Hematopoietic multipotent progenitor cell treated with erythropoietin and hydrocortisone succinate and interleukin-3 and kit ligand, for 4 days (in vitro differentiated cells): ENCODE measurements around the gene TTYH3.
A peak's percentile ranks its signal among the peaks of the same experiment; 100 is the strongest.

Source experiments
- DNase-seq: peaks from one replicate; pipeline ENCODE4 v3.0.0-alpha.2; 2015

TTYH3 gene

DNA sequence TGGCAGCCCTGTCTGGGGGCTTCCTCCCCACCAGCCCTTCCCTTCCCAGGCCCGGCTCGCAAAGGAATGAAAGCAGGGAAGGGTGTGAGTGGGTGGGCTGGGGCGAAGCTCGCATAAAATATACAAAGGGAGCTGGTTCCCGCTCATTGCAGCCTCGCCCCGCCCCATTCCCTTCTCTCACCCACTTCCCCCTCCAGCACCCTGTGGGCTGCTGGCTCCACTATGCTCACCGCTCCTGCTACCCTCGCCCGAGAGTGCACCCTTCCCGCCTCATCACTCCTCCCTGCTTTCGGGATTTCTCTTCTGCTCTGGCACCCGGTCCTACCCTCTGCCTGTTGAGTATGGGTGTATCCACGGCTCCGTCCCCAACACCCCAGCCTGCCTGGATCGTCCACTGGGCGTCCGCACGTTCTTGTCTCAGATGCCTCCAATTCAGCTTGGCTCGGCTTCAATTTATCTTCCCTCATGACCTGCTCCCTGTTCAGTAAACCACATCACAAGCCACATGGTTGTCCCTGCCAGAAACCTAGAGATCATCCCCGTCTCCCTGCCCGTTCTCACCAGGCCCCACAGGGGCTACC, 14.4 kb upstream of the TTYH3 start:
- DNase-seq, result no peak

DNA sequence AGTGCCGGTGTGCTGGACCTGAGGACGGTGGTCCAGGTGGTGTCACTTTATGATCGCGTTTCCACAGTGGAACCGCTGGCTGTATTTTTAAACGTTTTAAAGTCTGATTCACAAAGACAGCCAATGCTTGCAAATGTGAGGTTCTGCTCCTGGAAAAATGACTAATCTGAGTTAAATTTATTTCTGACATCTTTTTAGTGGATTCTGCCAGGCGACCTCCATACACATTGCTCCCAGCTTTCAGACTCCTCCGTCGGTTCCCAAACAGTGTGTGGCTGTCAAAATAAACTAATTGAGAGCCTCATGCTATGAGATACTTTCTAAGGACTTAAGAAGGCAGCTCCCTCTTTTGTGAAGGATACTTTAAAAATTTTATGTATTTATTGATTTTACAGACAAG, 12.7 kb upstream of the TTYH3 start:
- no peak for DNase-seq

DNA sequence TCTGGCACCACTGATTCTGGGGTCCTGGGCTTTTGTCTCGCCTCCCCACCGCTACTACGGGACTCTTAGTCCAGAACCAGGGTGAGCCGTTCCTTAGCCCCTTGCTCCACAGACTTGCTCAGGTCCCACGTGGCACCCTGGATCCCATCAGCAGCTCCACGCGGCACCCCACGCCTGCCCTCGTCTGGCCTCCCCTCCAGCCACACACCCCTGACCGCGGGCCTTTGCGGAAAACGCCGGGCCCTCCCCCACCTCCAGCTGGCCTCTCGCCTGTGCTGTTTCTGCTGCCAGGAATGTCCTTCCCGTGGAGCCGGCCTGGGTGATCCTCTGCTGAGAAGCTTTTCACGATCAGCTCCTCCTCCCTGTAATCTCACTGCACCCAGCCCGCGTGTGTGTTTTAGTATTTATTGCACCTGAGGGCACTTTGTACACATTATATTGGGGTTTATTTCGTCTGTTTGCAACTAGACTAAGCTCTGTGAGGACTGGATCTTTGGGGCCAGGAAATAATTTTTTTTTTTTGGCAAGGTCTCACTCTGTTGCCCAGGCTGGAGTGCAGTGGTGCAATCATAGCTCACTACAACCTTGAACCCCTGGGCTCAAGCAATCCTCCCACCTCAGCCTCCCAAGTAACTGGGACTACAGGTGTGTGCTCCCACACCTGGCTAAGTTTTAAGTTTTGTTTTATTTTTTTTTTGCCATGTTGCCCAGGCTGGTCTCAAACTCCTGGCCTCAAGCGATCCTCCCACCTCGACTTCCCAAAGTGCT, 10.5 kb upstream of the TTYH3 start:
- no peak for DNase-seq

DNA sequence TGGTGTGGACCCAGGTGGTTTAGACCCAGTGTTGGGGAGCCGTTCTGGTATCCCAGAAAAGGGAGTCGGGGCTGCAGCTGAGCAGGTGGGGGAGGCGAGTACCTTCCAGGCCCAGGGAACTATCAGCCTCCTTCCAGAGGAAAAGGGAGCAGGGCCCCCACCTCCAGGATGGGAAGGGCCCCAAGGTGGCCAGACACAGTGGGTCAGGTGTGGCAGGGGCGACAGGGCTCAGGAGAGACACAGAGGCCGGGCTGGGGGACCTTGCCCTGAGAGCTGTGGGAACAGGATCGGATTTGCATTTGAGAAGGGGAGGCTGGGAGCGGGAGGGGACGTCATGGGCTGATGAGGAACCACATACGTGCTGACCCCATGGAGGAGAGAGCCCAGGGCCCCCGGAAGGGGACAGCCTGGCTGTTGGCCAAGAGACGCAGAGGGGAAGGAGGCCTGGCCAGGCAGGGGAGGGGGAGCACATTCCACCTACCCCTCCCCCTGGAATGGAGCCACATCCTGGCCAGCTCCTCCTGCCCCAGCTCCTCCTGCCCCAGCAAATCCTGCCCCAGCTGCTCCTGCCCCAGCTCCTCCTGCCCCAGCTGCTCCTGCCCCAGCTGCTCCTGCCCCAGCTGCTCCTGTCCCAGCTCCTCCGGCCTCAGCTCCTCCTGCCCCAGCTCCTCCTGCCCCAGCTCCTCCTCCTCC, 9.7 kb upstream of the TTYH3 start:
- DNase-seq, result no peak

DNA sequence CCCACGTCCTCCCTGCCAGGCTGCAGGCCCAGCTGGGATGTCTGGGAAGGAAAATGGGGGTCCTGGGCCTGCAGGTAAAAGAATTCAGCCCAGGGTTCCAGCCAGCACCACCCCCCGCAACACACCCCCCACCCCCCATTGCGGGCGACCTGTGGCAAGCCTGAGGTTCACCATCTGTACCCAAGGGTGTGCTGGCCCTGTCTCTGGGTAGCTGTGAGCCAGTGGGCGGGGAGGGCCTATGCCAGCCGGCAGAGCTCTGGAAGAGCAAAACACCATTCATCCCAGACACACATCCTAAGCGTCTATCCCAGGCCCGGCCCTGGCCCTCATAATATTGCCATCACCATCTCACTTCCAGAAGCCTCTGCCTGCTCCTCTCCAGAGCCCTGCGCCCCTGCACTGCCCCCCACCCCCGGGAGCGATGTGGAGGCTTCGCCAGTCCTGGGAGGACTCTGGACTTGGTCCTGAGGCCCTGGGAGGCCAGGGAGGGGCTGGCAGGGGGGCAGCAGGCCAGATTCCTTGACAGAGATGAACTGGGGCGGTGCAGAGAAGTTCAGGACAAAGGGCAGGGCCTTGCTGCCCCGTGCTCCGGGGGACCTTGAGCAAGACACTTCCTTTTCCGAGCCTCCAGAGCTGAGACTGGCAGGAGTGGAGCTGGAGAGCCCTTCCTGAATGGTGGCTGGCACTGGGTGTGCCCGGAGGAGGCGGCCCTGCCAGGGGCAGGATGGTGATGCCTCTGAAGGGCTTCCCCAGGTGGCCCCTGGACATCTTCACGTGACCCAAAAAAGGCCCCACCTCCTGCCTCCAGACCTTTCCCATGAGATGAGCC, 8.7 kb upstream of the TTYH3 start:
- no peak for DNase-seq

DNA sequence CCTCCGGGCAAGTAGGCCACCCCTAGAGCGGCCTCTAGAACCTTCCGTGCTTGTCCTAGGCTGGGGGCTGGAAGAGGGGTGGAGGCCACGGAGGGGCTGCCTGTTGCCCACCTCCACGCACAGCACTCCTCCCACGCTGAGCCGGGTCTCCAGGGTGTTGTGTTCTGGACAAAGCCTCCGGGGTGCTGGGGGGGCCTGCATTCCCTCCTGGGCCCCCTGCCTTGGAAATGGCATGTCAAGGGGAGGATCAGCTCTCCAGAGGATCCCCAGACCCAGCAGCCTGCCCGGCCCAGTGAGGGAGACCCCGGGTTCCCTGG, 8.1 kb upstream of the TTYH3 start:
- no peak for DNase-seq

DNA sequence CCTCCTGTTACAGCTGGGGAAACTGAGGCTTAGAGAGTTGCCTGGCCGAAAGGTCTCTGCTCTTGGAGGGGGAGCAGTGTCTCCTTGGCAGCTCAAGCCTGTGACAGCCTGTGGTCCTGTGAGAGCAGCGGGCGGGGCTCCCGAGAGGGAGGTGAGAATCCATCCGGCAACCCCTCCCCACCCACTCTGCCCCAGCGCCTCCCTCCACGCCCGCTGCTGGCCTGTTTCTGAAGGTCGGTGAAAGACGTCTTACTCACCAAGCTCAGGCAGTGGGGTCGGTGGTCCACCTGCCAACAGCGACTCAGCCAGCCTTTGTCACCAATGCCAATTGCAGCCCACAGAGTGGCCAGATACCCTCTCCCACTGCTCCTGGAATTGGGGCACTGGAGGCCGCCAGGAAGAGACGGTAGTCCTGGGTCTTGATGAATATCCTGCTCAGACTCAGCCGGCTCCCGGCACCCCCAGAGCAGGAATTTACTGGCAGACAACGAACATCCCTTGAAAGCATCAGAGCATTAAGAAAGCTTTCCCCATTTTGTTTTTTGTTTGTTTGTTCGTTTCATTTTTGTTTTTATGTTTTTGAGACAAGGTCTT, 7.4 kb upstream of the TTYH3 start:
- no peak for DNase-seq

DNA sequence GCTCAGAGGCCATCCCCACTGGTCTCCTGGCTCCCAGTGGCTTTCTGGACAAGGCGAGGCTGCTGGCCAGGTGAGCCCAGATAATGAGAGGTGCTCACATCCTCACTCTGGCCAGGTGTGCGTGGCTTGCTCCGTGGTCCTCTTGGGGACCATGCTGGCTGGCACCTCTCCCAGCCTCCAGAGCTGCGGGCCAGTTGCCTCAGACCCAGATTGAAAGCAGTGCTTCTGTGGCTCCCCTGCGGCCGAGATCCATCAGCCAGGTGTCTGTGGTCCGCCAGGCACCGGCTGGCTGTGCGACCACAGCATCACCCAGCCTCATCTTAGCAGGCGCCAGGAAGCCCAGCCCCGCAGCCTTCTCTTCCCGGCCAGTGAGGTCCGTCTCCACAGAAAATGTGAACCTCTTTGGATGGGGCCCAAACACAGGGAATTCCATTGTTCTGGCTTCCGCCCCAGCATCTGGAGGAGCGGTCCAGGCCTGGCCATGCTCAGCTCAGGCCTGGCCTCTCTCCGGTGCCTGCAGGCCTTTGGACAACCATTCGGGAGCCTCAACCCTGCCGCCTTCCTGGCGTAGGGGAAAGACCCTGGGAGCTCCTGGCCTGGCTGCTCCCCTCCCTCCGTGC, 5.2 kb upstream of the TTYH3 start:
- DNase-seq, result no peak

DNA sequence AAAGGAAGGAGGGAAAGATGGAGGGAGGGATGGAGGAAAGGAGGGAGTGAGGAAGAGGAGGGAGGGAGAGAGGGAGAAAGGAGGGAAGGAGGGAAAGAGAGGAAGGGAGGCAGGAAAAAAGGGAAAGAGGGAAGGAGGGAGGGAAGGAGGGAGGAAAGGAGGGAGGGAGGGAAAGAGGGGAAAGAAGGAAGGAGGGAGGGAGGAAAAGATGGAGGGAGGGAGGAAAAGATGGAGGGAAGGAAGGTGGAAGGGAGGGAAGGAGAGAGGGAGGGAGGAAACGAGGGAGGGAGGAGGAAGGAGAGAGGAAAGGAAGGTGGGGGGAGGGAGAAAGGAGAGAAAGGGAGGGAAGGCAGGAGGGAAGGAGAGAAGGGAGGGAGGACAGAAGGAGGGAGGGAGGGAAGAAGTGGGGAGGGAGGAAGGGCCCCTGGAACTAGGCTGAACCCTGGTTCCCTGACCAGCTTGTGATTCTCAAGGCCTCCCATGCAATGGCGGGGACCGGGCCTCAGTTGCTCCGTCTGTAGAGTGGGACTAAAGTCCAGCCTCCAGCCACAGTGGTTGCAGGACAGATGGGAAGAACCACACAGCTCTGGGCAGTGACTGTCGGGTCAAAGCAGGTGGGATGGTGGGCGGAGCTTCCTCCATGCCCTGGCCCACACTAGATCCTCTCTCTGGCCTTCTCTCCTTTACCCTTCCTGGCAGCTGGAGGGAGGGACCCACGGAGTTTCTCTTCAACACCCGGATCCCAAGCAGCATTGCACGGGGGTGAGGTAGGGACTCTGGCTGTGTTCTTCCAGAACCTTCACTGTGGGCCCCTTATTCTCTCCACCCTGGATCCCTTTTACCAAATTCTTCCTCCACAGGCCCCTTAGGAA, 4.3 kb upstream of the TTYH3 start:
- DNase-seq, result no peak

DNA sequence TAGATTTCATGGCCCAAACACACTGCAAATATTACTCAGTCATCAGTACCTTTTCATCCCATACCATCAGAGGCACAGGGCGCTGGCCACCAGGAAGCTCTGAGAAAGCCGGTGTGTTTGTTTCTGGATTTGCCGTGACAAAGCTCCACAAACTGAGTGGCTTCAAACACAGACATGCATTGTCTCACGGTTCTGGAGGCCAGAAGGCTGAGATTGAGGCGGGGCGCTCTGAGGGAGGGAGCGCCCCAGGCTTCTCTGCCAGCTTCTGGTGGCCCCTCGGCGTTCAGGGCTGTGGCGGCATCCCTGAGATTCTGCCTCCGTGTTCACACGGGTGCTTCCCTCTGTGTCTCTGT, 3.7 kb upstream of the TTYH3 start:
- no peak for DNase-seq

DNA sequence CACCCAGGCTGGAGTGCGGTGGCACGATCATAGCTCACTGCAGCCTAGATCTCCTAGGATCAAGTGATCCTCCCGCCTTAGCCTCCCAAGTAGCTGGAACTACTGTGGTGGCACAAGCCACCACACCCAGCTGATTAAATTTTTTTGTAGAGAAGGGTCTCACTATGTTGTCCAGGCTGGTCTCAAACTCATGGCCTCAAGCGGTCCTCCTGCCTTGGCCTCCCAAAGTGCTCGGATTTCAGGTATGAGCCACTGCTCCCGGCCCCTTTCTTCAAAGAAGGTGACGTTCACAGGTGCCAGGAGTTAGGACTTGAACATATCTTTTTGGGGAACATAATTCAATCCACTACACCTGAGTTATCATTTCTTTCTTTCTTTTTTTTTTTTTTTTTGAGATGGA, 2.9 kb upstream of the TTYH3 start:
- DNase-seq, result no peak

DNA sequence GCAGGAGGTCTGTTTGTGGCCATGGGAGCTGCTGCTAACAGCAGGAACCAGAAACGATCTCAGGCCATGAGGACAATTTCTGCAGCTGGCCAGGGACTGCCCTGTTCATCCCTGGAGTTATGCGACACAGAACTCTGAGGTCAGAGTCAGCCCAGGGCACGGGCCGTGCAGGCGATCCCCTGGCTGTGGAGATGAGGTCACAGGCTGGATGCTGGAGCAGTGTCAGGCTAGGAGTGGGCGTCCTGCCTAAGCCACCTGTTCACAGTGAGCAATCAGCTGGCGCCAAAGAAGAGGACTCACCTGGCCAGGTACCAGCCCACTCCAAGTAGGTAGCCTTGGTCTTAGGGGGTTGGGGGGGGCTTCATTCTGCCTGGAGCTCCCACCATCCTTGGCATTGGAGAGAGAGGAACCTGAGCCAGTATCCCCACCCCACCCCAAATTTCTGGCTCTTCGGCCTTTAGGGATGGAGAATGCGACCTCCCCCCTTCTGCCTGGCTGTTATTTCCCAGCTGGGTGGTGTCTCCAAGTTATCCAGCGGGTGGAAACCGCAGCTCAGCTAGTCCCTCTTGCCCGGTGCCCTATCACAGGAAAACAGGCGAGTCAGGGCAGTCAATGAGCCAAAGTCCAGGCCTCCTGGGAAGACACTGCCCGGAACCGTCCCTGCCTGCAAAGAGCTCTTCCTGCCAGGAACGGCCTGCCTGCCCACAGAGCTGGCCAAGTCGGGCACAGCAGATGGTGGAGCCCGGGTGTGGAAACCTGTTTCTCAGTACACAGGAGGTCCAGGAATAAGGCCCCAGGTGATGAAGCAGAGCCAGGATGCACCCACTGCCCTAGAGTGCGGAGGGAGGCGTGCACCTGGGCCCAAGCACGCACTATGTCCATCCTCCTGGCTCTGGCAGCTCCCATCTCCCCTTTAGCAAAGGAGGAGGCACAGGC, 1.8 kb upstream of the TTYH3 start:
- DNase-seq, result no peak

DNA sequence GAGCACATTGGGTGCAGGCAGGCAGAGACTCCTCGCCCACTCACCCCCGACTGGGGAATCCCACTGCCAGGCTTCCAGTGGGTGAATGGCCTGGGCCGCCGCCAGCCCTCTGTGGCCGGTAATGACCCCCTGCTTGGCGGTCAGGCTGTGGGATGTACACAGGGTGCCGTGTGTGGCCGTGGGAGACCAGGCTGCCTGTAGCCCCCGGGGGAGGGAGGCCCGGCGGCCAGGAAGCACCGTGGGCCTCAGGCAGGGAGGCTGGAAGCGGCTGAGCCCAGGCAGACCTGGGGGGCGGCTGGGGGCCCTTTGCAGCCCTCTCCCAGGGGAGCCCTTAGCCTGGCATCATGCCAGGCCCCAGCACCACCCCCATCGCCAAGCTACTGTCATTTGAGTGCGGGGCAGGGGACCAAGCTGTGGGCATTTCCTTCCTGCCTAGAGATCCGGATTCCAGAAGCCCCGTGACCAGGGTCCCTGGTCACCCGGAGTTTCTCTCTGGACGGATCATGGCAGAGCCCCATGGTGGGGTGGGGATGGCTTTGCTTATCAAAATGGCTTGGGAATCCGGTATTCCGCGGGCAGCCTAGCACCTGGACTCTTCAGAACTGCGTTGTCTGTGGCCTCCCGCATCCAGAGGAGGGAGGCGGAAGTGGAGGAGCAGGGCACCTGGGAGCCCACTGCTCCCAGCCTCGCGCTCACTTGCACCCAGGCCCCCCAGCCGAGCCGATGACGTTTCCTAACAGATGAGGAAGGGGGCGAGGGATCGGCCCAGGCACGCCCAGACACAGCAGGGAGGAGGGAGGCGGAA, 1.1 kb downstream of the TTYH3 start:
- peak; percentile 81 for DNase-seq

DNA sequence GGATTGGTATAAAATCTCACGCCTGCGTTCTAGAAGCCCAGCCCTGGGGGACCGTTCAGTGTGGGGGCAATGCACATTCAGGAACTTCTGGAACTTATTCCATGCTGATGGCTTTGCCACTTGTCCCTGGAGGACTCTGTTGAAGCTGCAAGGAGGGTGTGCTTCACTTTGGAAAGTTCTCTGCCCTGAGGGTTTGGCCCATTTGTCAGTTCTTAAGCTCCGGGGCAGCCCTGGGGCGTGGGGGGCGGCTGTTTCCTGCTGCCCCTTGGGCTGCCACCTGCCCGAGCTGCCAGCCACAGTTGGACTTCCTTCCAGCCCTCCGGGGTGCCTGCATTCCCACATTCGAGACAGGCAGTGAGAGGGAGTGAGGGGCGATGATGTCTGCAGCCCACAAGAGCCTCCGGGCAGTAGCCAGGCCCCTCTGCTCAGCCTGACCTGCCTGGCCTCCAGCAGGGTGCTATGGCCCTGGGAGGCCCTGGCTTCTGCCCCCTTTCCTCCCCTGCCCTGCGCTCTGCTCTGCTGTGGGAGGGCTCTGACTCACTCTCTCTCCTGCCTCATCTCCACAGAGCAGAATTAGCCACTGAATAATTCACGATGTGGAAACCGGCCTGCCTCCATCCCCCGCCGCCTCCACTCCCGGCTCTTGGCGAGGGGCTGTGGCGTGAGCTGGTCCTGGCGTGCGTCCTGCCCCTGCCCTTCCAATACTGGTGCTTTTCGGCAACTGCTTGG, 1.9 kb downstream of the TTYH3 start:
- DNase-seq, result peak; percentile 70

DNA sequence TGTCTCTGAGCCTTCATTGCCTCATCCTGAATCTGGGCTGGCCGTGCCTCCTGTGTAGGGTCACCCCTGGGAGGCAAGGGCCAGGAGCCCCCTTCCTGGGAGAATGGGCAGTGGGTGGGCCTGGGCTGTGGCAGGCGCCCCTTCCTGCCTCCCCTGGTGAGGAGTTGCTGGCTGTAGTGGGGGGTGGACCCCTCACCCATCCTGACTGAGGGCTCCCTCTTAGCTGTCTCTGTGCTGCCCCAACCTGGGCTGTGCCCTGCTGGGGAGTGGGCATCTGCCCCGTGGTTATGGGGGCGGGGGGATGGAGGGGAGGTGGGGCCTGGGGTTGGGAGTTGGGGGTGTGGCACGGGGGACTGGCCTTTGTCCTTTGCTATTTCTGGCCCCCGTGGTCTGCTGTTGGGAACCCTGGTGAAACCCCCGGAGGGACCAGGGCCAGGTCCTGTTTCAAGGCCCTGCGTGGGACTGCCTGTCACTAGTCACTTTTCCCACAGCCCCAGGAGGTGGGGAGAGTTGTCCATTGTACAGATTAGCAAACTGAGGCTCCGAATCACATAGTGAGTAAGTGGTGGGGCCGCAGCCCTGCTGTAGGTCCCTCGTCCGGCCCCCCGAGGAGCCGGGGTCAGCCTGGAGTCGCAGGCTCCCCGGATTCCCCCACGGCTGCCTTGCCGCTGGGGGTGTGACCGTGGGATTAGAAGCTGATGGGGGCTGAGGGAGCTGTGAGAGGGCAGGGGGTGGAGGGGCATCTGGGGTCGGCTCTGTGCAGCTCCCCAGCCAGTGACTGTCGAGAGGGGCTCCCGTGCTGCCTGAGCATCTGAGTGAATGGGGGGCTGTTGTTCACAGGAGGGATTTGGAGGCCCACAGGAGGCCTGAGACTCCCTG, 2.7 kb downstream of the TTYH3 start:
- DNase-seq, result no peak

DNA sequence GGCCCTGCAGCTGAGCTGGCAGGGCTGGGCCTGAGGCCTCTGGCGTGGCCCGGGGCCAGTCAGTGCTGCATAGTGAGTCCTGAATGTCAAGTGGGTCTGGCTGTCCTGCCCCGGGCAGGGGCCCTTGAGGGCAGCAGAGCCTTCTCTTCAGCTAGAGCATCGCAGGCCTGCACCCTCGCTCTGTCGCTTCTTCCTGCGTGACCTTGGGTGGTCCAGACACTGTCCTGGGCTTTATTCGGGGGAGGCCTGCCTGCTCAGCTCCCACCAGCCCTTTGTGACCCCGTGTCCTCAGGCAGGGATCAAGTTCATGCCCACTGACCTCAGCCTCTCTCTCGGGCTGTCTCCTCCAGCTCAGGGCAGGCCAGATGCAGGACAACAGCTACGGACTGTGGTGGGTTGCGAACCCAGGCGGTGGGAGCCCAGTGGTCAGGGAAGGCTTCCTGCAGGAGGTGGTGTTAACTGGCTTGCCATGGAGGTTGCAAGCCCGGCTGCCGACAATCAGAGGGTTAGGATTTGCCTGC, 3.4 kb downstream of the TTYH3 start:
- no peak for DNase-seq

DNA sequence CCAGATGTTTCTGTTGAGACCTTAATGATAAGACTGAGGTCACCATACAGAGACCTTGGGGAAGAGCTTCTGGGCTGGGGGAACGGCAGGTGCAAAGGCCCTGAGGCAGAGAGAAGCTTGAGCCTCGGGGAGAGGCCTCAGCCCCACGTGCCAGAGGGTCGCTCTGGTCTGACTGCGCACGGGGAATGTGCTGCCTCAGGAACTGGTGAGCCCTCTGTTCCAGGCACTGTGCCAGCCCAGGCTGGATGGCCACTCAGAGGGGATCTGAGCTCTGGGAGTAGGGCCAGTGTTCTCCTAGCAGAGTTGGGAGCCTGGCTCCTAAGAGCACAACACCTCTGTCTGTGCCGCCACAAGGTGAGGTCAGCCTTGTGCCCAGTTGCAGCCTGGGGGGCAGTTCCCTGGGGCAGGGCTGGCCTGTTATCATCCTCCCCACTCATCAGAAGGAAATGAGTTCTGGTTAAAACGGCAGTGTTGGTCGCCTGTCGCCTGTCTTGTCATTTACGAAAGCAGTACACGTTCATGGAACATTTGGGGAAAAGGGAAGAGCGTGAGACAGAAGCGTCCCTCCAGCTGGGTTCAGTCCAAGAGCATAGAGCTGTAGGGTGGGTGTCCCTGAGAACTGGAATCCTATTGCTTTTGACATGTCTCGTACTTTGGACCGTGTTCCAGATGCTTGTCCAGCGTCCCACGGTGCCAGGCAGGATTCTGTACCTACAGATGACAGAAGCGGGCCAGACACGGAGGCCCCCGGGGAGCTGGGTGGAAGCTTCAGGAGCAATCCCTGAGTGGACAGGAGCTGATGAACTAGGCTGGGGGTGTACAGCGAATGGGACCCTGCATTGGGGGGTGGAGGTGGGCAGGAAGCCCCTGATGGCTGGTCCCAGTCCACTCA, 4.3 kb downstream of the TTYH3 start:
- no peak for DNase-seq
